ENCODE measurements around the gene RAPGEF4. TPM values are rescaled to one million over a fixed set of nuclear protein-coding genes. Genes with fewer than 3 reads are reported as not detected.

RAPGEF4 gene
- polyA plus RNA-seq, 3 donors = not detected

- Mint-ChIP-seq H3K4me1 (peaks cover 3% of the 10 kb centered on the region), H3K27me3 (ENCODE audit: low read depth in 3 of 3) (peaks cover 4 to 14% (median 6%) of the 10 kb centered on the region in 3 donors), H3K27ac (peak overlapping the region in 1 of 7 donors; percentile 50), H3K9me3 (peaks cover 0 to 2% (median 0%) of the 10 kb centered on the region in 7 donors), H3K36me3 (no peaks in the 10 kb centered on the region), H3K4me3 (no peak overlapping the region)
- Histone ChIP-seq H3K9me3 (replicated peaks in 1 of 2; ENCODE audit: control insufficient read depth in 1 of 2, insufficient read depth in 1 of 2, low read length in 2 of 2) (no peaks in the 10 kb centered on the region), H3K9ac (ENCODE audit: insufficient read depth, low read length, poor library complexity, severe bottlenecking) (no peak overlapping the region), H3K4me1 (ENCODE audit: control insufficient read depth in 1 of 2, insufficient read depth in 2 of 2, low read length in 2 of 2) (peaks cover 4 to 5% of the 10 kb centered on the region in 2 donors), H3K27ac (ENCODE audit: low read depth in 1 of 2, low read length in 2 of 2) (no peak overlapping the region), H3K4me3 (replicated peaks in 1 of 3; ENCODE audit: low read depth in 2 of 3, low read length in 3 of 3) (no peak overlapping the region), H3K36me3 (replicated peaks in 1 of 2; ENCODE audit: control insufficient read depth in 1 of 2, insufficient read depth in 2 of 2, low read length in 2 of 2) (no peaks in the 10 kb centered on the region), H3K4me2 (replicated peaks; ENCODE audit: extremely low read depth, low read length, poor library complexity, severe bottlenecking) (no peak overlapping the region), H2AFZ (ENCODE audit: insufficient read depth, low read depth, low read length, poor library complexity, severe bottlenecking) (no peak overlapping the region), H4K20me1 (ENCODE audit: insufficient read depth, low read length) (no peaks in the 10 kb centered on the region), H3K79me2 (ENCODE audit: insufficient read depth, low read length) (no peaks in the 10 kb centered on the region), H3K27me3 (ENCODE audit: control insufficient read depth in 2 of 2, insufficient read depth in 2 of 2, low read length in 2 of 2) (peaks cover 0 to 4% of the 10 kb centered on the region in 2 donors)
- no peak for TF ChIP-seq CTCF (IDR thresholded peaks at IDR 0.05)
- intact Hi-C loops (cut with micrococcal nuclease) = no loop called here
- 80% methylated on average over 5 of the region's 5 CpGs for WGBS (ENCODE audit: insufficient coverage)
- no peak for DNase-seq
These were observed 184.1 kb downstream of the RAPGEF4 start for GRCh38 chr2:172919732-172920131.

- H3K4me1 Mint-ChIP-seq = peaks cover 5% of the 10 kb centered on the region
- DNase-seq = no peak
- H3K27me3 Mint-ChIP-seq (ENCODE audit: low read depth in 3 of 3) = peaks cover 3 to 13% (median 6%) of the 10 kb centered on the region in 3 donors
- Histone ChIP-seq H3K9me3 (replicated peaks in 1 of 2; ENCODE audit: control insufficient read depth in 1 of 2, insufficient read depth in 1 of 2, low read length in 2 of 2) (no peaks in the 10 kb centered on the region), H3K4me2 (replicated peaks; ENCODE audit: extremely low read depth, low read length, poor library complexity, severe bottlenecking) (no peak overlapping the region), H2AFZ (ENCODE audit: insufficient read depth, low read depth, low read length, poor library complexity, severe bottlenecking) (no peak overlapping the region), H3K79me2 (ENCODE audit: insufficient read depth, low read length) (no peaks in the 10 kb centered on the region), H3K4me3 (replicated peaks in 1 of 3; ENCODE audit: low read depth in 2 of 3, low read length in 3 of 3) (no peak overlapping the region), H3K9ac (ENCODE audit: insufficient read depth, low read length, poor library complexity, severe bottlenecking) (no peak overlapping the region), H3K27ac (ENCODE audit: low read depth in 1 of 2, low read length in 2 of 2) (no peak overlapping the region), H3K27me3 (ENCODE audit: control insufficient read depth in 2 of 2, insufficient read depth in 2 of 2, low read length in 2 of 2) (peaks cover 0 to 4% of the 10 kb centered on the region in 2 donors), H4K20me1 (ENCODE audit: insufficient read depth, low read length) (no peaks in the 10 kb centered on the region), H3K36me3 (replicated peaks in 1 of 2; ENCODE audit: control insufficient read depth in 1 of 2, insufficient read depth in 2 of 2, low read length in 2 of 2) (no peaks in the 10 kb centered on the region), H3K4me1 (ENCODE audit: control insufficient read depth in 1 of 2, insufficient read depth in 2 of 2, low read length in 2 of 2) (peaks cover 4 to 5% of the 10 kb centered on the region in 2 donors)
- H3K36me3 Mint-ChIP-seq = no peaks in the 10 kb centered on the region
- no peak overlapping the region for H3K27ac Mint-ChIP-seq
- no peak overlapping the region for H3K4me3 Mint-ChIP-seq
- WGBS (ENCODE audit: insufficient coverage) = 91% methylated on average over 5 of the region's 6 CpGs
- no peaks in the 10 kb centered on the region for H3K9me3 Mint-ChIP-seq
- intact Hi-C loops (cut with micrococcal nuclease) = no loop called here
- no peak for TF ChIP-seq CTCF (IDR thresholded peaks at IDR 0.05)
These were observed 186.0 kb downstream of the RAPGEF4 start for GRCh38 chr2:172921532-172922236.
